ENCODE data around the gene C9orf153. TPM values are rescaled to one million over a fixed set of nuclear protein-coding genes. Genes with fewer than 3 reads are reported as not detected.

The C9orf153 gene
- polyA plus RNA-seq, 2 of the 4 experiments (the other 2 are of a cell fraction) = 0.06 to 0.08 TPM

DNA sequence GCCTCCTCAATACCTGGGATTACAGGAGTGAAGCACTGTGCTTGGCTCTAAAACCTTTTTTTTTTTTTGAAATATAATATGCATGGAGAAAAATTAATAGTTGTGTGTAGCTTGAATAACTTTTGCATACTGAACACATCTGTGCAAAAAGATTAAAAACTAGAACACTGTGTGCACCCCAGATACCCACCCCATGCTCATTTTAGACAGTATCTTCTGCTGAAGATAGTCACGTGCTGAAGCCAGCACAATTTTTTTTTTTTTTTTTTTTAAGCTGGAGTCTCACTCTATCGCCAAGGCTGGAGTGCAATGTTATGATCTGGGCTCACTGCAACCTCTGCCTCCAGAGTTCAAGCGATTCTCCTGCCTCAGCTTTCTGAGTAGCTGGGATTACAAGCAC lies 39.9 kb downstream of the C9orf153 start:
- CTCF ChIA-PET = interaction anchor here (0.6 to 1.1 kb wide), 3 partner anchors 10 to 120 kb away, joined by 3 to 4 read pairs (median 3); partner anchors contain the start of gene GOLM1
- POLR2A ChIA-PET = no interaction called here
- Histone ChIP-seq H3K9me3 (no peaks in the 10 kb centered on the region), H3K4me3 (no peak overlapping the region), H3K27ac (no peak overlapping the region), H3K4me2 (no peak overlapping the region), H3K4me1 (no peaks in the 10 kb centered on the region)
- WGBS (ENCODE audit: missing lambda C conversion rate) = 76% methylated on average over 3 of the region's 3 CpGs
- FAIRE-seq (no peak), DNase-seq (ENCODE audit: low read depth in 1 of 2, low spot score in 1 of 2) (no peak), ATAC-seq (no peak)
- TF ChIP-seq BHLHE40 (IDR thresholded peaks at IDR 0.05; ENCODE audit: low read depth, low read length) (no peak), ZNF302 (CRISPR knock-in tag; IDR thresholded peaks at IDR 0.05) (no peak), POLR2AphosphoS2 (conservative IDR thresholded peaks at IDR 0.05; ENCODE audit: low read length) (no peak), RFX5 (IDR thresholded peaks at IDR 0.05) (no peak), GATA3 (IDR thresholded peaks at IDR 0.05; ENCODE audit: borderline replicate concordance) (no peak), HOXB5 (CRISPR knock-in tag; IDR thresholded peaks at IDR 0.05) (no peak), FOSL2 (IDR thresholded peaks at IDR 0.05) (no peak), FOSL2 (CRISPR knock-in tag; IDR thresholded peaks at IDR 0.05) (no peak), HEYL (CRISPR knock-in tag; IDR thresholded peaks at IDR 0.05) (no peak), MAFK (IDR thresholded peaks at IDR 0.05; ENCODE audit: partially characterized antibody) (no peak), PHF8 (IDR thresholded peaks at IDR 0.05; ENCODE audit: borderline replicate concordance, low read depth) (no peak), FOSB (CRISPR knock-in tag; IDR thresholded peaks at IDR 0.05) (no peak), HOXA7 (CRISPR knock-in tag; IDR thresholded peaks at IDR 0.05) (no peak), JUNB (IDR thresholded peaks at IDR 0.05) (no peak), RAD21 (conservative IDR thresholded peaks at IDR 0.05 in 1 of 2, IDR thresholded peaks at IDR 0.05 in 1 of 2) (no peak), JUN (IDR thresholded peaks at IDR 0.05) (no peak)
- TF ChIP-seq, protein P1, sequence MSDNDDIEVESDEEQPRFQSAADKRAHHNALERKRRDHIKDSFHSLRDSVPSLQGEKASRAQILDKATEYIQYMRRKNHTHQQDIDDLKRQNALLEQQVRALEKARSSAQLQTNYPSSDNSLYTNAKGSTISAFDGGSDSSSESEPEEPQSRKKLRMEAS (IDR thresholded peaks at IDR 0.05) = no peak
- TF ChIP-seq, protein P2, sequence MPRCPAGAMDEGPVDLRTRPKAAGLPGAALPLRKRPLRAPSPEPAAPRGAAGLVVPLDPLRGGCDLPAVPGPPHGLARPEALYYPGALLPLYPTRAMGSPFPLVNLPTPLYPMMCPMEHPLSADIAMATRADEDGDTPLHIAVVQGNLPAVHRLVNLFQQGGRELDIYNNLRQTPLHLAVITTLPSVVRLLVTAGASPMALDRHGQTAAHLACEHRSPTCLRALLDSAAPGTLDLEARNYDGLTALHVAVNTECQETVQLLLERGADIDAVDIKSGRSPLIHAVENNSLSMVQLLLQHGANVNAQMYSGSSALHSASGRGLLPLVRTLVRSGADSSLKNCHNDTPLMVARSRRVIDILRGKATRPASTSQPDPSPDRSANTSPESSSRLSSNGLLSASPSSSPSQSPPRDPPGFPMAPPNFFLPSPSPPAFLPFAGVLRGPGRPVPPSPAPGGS (IDR thresholded peaks at IDR 0.05) = no peak
- TF ChIP-seq, protein P3, sequence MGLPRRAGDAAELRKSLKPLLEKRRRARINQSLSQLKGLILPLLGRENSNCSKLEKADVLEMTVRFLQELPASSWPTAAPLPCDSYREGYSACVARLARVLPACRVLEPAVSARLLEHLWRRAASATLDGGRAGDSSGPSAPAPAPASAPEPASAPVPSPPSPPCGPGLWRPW (IDR thresholded peaks at IDR 0.05) = no peak

DNA sequence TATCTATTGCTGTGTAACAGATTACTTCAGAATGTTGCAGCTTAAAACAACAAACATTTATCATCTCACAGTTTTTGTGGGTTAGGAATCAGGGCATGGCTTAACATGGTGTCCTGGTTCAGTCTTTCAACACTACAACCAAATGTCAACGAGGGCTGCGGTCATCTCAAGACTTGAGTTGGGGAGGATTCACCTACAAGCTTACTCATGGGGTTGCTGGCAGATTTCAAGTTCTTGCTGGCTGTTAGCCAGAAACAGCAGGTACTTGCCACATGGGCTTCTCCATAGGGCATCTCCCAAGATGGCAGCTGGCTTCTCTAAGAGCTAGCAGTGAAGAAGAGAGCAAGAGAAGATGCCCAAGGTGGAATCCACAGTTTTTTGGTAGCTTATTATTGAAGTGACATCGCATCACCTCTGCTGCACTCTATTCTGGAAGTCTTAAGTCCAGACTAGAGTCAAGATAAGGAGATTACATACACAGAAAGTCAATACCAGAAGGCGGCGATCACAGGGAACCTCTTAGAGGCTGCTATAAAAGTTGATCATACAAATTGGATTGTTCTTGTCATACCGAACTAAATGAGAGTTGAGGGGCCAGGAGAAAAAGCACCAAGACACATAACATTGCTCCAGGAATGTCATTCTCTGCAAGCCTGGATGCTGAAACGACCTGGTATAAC lies 42.2 kb downstream of the C9orf153 start:
- Histone ChIP-seq H3K4me1 (no peaks in the 10 kb centered on the region), H3K4me3 (no peak overlapping the region), H3K27ac (no peak overlapping the region), H3K9me3 (no peaks in the 10 kb centered on the region), H3K4me2 (no peak overlapping the region)
- WGBS (ENCODE audit: missing lambda C conversion rate) = 70% methylated on average over 7 of the region's 7 CpGs
- no peak for FAIRE-seq
- ChIA-PET CTCF (interaction anchor here (0.9 kb wide), 1 partner anchor 15 kb away, joined by 3 read pairs; no protein-coding TSS in a partner anchor), POLR2A (no interaction called here)
- no peak for DNase-seq (ENCODE audit: low read depth in 1 of 2, low spot score in 1 of 2)
- TF ChIP-seq KDM5A (IDR thresholded peaks at IDR 0.05) = no peak
- ATAC-seq = no peak

- POLR2A ChIA-PET = no interaction called here
- no peak for FAIRE-seq
- no peak overlapping the region for H3K4me3 ChIP-seq
- DNase-seq (ENCODE audit: low read depth in 1 of 2, low spot score in 1 of 2) = no peak
- H3K9me3 ChIP-seq = no peaks in the 10 kb centered on the region
- no peak for ATAC-seq
- no peak overlapping the region for H3K27ac ChIP-seq
- no peaks in the 10 kb centered on the region for H3K4me1 ChIP-seq
- CTCF ChIA-PET = no interaction called here
- WGBS (ENCODE audit: missing lambda C conversion rate) = 61% methylated on average over 5 of the region's 5 CpGs
- TF ChIP-seq ESRRA (IDR thresholded peaks at IDR 0.05; ENCODE audit: borderline replicate concordance, low read length) = no peak
- no peak for TF ChIP-seq CEBPB (IDR thresholded peaks at IDR 0.05)
- no peak for TF ChIP-seq KDM5A (IDR thresholded peaks at IDR 0.05)
- no peak for TF ChIP-seq HOXB13 (CRISPR knock-in tag; IDR thresholded peaks at IDR 0.05; ENCODE audit: low read depth)
- TF ChIP-seq ATOH8 (CRISPR knock-in tag; IDR thresholded peaks at IDR 0.05; ENCODE audit: low read depth) = no peak
- TF ChIP-seq CBX8 (IDR thresholded peaks at IDR 0.05) = no peak
- no peak for TF ChIP-seq NR3C1 (IDR thresholded peaks at IDR 0.05)
- TF ChIP-seq GATA3 (IDR thresholded peaks at IDR 0.05; ENCODE audit: borderline replicate concordance) = no peak
- H3K4me2 ChIP-seq = no peak overlapping the region
Observed at GRCh38 chr9:86207193-86207592, 52.3 kb downstream of the C9orf153 start.
